Measurements from ENCODE around the gene COPS8. TPM values are rescaled to one million over a fixed set of nuclear protein-coding genes. Genes with fewer than 3 reads are reported as not detected.
A peak's percentile ranks its signal among the peaks of the same experiment; 100 is the strongest.

Gene COPS8
- total RNA-seq, 6 experiments from 2014 or later, result 86.8 to 107 (median 99.8) TPM

GRCh38 chr2:237134321-237135230 is 48.9 kb downstream of the COPS8 start:
- TF ChIP-seq, protein P1, sequence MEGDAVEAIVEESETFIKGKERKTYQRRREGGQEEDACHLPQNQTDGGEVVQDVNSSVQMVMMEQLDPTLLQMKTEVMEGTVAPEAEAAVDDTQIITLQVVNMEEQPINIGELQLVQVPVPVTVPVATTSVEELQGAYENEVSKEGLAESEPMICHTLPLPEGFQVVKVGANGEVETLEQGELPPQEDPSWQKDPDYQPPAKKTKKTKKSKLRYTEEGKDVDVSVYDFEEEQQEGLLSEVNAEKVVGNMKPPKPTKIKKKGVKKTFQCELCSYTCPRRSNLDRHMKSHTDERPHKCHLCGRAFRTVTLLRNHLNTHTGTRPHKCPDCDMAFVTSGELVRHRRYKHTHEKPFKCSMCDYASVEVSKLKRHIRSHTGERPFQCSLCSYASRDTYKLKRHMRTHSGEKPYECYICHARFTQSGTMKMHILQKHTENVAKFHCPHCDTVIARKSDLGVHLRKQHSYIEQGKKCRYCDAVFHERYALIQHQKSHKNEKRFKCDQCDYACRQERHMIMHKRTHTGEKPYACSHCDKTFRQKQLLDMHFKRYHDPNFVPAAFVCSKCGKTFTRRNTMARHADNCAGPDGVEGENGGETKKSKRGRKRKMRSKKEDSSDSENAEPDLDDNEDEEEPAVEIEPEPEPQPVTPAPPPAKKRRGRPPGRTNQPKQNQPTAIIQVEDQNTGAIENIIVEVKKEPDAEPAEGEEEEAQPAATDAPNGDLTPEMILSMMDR (IDR thresholded peaks at IDR 0.05), result no peak
- H3K27ac Mint-ChIP-seq, result no peak overlapping the region
- peaks cover 3% of the 10 kb centered on the region; the same call in 1 of the 2 replicates for H3K27me3 Mint-ChIP-seq (ENCODE audit: insufficient read depth)
- H3K9me3 Mint-ChIP-seq, result peaks cover 4% of the 10 kb centered on the region
- H3K4me3 Mint-ChIP-seq, result no peak overlapping the region
- DNase-seq, result no peak
- peaks cover 5% of the 10 kb centered on the region for H3K36me3 Mint-ChIP-seq (ENCODE audit: low read depth)
- 0 out of 2 replicates have a peak, but pooled peaks cover 5% of the 10 kb centered on the region for H3K4me1 Mint-ChIP-seq (ENCODE audit: low read depth)

GRCh38 chr2:237136824-237137223 is 51.1 kb downstream of the COPS8 start:
- Mint-ChIP-seq H3K4me1 (ENCODE audit: low read depth) (peaks cover 14% of the 10 kb centered on the region), H3K9me3 (peaks cover 4% of the 10 kb centered on the region), H3K36me3 (ENCODE audit: low read depth) (peaks cover 5% of the 10 kb centered on the region), H3K27ac (no peak overlapping the region), H3K4me3 (no peak overlapping the region), H3K27me3 (ENCODE audit: insufficient read depth) (peaks cover 5% of the 10 kb centered on the region)
- TF ChIP-seq, protein P1 (IDR thresholded peaks at IDR 0.05), result no peak
- no peak for DNase-seq

DNA sequence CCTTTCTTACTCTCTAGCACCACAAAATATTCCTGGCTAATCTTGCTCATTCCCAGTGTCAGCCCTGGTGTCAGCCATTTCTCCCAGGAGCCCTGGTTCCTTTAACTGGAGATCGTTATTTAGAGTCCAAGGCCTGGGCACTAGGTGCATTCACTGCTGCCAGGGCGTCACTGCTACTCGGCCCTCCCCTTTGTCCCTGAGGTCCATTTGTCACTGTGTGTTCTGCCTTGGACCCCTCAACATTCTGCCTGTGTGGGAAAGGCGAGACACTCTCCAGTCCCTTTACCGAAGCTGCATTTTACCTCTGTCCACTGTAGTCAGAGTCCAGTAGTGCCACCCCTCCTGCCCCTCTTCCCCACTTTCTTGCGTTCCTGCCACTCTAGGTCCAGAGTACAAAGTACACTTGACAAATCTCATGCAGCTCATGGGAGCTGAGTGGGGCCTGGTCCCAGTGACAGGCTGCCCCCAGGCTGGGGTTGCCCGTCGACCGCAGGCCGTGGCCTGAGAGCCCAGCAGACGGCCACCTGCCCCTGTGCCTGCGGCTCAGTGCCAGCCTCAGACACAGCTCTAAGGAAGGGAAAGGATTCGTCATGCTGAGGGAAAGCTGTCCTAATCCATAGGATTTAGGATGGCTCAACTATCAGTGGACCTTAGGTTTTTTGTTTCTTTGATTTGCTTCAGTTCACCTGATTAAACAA is 52.1 kb downstream of the COPS8 start:
- no peak overlapping the region for H3K4me3 Mint-ChIP-seq
- H3K36me3 Mint-ChIP-seq (ENCODE audit: low read depth), result peaks cover 5% of the 10 kb centered on the region
- peaks cover 5% of the 10 kb centered on the region for H3K27me3 Mint-ChIP-seq (ENCODE audit: insufficient read depth)
- H3K9me3 Mint-ChIP-seq, result peaks cover 4% of the 10 kb centered on the region
- DNase-seq, result no peak
- H3K27ac Mint-ChIP-seq, result no peak overlapping the region
- TF ChIP-seq, protein P1 (IDR thresholded peaks at IDR 0.05), result no peak
- H3K4me1 Mint-ChIP-seq (ENCODE audit: low read depth), result peaks cover 24% of the 10 kb centered on the region

GRCh38 chr2:237139123-237139675 is 53.5 kb downstream of the COPS8 start:
- Mint-ChIP-seq H3K36me3 (ENCODE audit: low read depth) (no peaks in the 10 kb centered on the region), H3K4me1 (ENCODE audit: low read depth) (peaks cover 38% of the 10 kb centered on the region), H3K27me3 (ENCODE audit: insufficient read depth) (peaks cover 2% of the 10 kb centered on the region), H3K4me3 (no peak overlapping the region), H3K27ac (no peak overlapping the region), H3K9me3 (no peaks in the 10 kb centered on the region)
- TF ChIP-seq, protein P1 (IDR thresholded peaks at IDR 0.05), result no peak
- DNase-seq, result no peak

- H3K4me1 Mint-ChIP-seq (ENCODE audit: low read depth), result peaks cover 33% of the 10 kb centered on the region
- no peak overlapping the region for H3K4me3 Mint-ChIP-seq
- peak overlapping the region; percentile 82; the same call in 1 of the 2 replicates for H3K27ac Mint-ChIP-seq
- peaks cover 2% of the 10 kb centered on the region for H3K27me3 Mint-ChIP-seq (ENCODE audit: insufficient read depth)
- no peaks in the 10 kb centered on the region for H3K9me3 Mint-ChIP-seq
- H3K36me3 Mint-ChIP-seq (ENCODE audit: low read depth), result no peaks in the 10 kb centered on the region
- TF ChIP-seq, protein P1 (IDR thresholded peaks at IDR 0.05), result no peak
- no peak for DNase-seq
These were observed 55.1 kb downstream of the COPS8 start for GRCh38 chr2:237140689-237141285.

Data from HFFc6 (cell line).